Neural progenitor cell (in vitro differentiated cells): ENCODE results near the gene FOXN3. TPM values are rescaled to one million over a fixed set of nuclear protein-coding genes. Genes with fewer than 3 reads are reported as not detected.

Experiments used
- DNase-seq: peaks from one replicate; pipeline ENCODE4 v3.0.0-alpha.2; 2016; ENCODE audit warnings: low spot score
- H2AFZ ChIP-seq: fragments of 200-600 bp; sonication (generic); replicated peaks from 2 replicates; pipeline ENCODE4 v1.6.1; 2016; ENCODE audit warnings: antibody characterized with exemption
- H3F3A ChIP-seq: fragments of 200-600 bp; sonication (generic); 2 replicates; pipeline ENCODE4 v1.6.1; 2016; ENCODE audit warnings: antibody characterized with exemption, low read depth
- H3K27ac ChIP-seq: fragments of 200-600 bp; sonication (generic); 2 replicates; pipeline ENCODE4 v1.5.1; 2016; ENCODE audit warnings: mild to moderate bottlenecking
- H3K27me3 ChIP-seq: fragments of 200-600 bp; sonication (generic); 2 replicates; pipeline ENCODE4 v1.6.1; 2016; ENCODE audit warnings: mild to moderate bottlenecking, moderate library complexity
- H3K36me3 ChIP-seq: fragments of 200-600 bp; sonication (generic); 2 replicates; pipeline ENCODE4 v1.5.1; 2016
- H3K4me1 ChIP-seq: fragments of 200-600 bp; sonication (generic); 2 replicates; pipeline ENCODE4 v1.6.1; 2016; ENCODE audit warnings: mixed run types
- H3K4me2 ChIP-seq: fragments of 200-600 bp; sonication (generic); 2 replicates; pipeline ENCODE4 v1.6.1; 2016
- H3K4me3 ChIP-seq: fragments of 200-600 bp; sonication (generic); 2 replicates; pipeline ENCODE4 v1.5.1; 2016
- H3K79me2 ChIP-seq: fragments of 200-600 bp; sonication (generic); 2 replicates; pipeline ENCODE4 v1.6.1; 2016; ENCODE audit warnings: low read depth
- H3K9ac ChIP-seq: fragments of 200-600 bp; sonication (generic); 2 replicates; pipeline ENCODE4 v1.6.1; 2016
- H3K9me3 ChIP-seq: fragments of 200-600 bp; sonication (generic); 2 replicates; pipeline ENCODE4 v1.5.1; 2016; ENCODE audit warnings: low read depth
- H4K20me1 ChIP-seq: fragments of 200-600 bp; sonication (generic); 2 replicates; pipeline ENCODE4 v1.6.1; 2016; ENCODE audit warnings: low read depth
- H3K27ac Mint-ChIP-seq: 3 replicates; pipeline ENCODE4 v1.8.0; 2021; ENCODE audit warnings: mixed read lengths
- H3K27me3 Mint-ChIP-seq: 2 replicates; pipeline ENCODE4 v1.8.0; 2022; ENCODE audit warnings: low read depth, mild to moderate bottlenecking, inconsistent platforms, moderate library complexity, mixed read lengths; ENCODE audit not compliant: insufficient read depth
- H3K36me3 Mint-ChIP-seq: 3 replicates; pipeline ENCODE4 v1.8.0; 2021; ENCODE audit warnings: mixed read lengths
- H3K4me1 Mint-ChIP-seq: 3 replicates; pipeline ENCODE4 v1.8.0; 2021; ENCODE audit warnings: mixed read lengths
- H3K4me3 Mint-ChIP-seq: 3 replicates; pipeline ENCODE4 v1.8.0; 2021; ENCODE audit warnings: mild to moderate bottlenecking, moderate library complexity, mixed read lengths
- H3K9me3 Mint-ChIP-seq: 3 replicates; pipeline ENCODE4 v1.8.0; 2020; ENCODE audit warnings: mixed read lengths
- EZH2 ChIP-seq: fragments of 200-600 bp; sonication (generic); IDR thresholded peaks from 2 replicates; pipeline ENCODE4 v1.6.1; 2017; ENCODE audit warnings: antibody characterized with exemption, mild to moderate bottlenecking, moderate library complexity
- EZH2phosphoT487 ChIP-seq: fragments of 200-600 bp; sonication (generic); IDR thresholded peaks from 2 replicates; pipeline ENCODE4 v1.6.1; 2017; ENCODE audit warnings: antibody characterized with exemption
- total RNA-seq: library from RNA; depleted of rRNA; stranded (reverse); fragments of >200 nt; gene quantifications from 2 replicates; pipeline ENCODE4 v1.2.3, GENCODE V29; 2015; ENCODE audit warnings: low replicate concordance
- TF ChIP-seq, protein P1 (sequence below): fragments of 200-600 bp; sonication (generic); IDR thresholded peaks from 2 replicates; pipeline ENCODE4 v1.5.1; 2017; ENCODE audit warnings: antibody characterized with exemption, mild to moderate bottlenecking

Gene FOXN3
- total RNA-seq, 1 donor from 2014 or later = 39.5 TPM

DNA sequence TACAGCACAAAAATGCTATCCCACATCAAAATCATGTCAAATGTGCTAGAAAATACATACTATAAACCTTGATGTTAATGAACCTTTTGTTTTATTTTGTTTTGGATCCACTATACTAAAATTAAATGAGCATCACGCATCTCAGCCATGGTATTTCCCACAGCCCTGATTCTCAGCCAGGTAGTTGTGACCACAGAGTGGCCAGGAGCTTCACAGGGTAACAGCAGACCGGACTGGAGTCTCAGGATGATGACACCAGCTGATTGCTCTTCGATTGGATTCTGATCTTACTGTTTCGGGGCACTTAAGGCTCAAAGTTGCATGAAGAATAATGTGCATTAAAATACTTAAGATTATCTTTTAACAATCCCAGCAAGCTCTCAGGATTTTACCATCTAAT lies 134.8 kb downstream of the FOXN3 start:
- Histone ChIP-seq H3K4me2 (no peak overlapping the region), H3K27ac (no peak overlapping the region), H3F3A (no peaks in the 10 kb centered on the region), H3K36me3 (no peaks in the 10 kb centered on the region), H3K27me3 (no peaks in the 10 kb centered on the region), H3K9ac (no peak overlapping the region), H3K79me2 (peaks cover 40% of the 10 kb centered on the region), H3K4me1 (peaks cover 13% of the 10 kb centered on the region), H3K9me3 (no peaks in the 10 kb centered on the region), H3K4me3 (no peak overlapping the region), H4K20me1 (peaks cover 24% of the 10 kb centered on the region), H2AFZ (no peak overlapping the region)
- Mint-ChIP-seq H3K4me3 (no peak overlapping the region), H3K27ac (no peak overlapping the region), H3K27me3 (no peaks in the 10 kb centered on the region), H3K9me3 (no peaks in the 10 kb centered on the region), H3K36me3 (peaks cover 19% of the 10 kb centered on the region), H3K4me1 (peaks cover 21% of the 10 kb centered on the region)
- TF ChIP-seq, protein P1, sequence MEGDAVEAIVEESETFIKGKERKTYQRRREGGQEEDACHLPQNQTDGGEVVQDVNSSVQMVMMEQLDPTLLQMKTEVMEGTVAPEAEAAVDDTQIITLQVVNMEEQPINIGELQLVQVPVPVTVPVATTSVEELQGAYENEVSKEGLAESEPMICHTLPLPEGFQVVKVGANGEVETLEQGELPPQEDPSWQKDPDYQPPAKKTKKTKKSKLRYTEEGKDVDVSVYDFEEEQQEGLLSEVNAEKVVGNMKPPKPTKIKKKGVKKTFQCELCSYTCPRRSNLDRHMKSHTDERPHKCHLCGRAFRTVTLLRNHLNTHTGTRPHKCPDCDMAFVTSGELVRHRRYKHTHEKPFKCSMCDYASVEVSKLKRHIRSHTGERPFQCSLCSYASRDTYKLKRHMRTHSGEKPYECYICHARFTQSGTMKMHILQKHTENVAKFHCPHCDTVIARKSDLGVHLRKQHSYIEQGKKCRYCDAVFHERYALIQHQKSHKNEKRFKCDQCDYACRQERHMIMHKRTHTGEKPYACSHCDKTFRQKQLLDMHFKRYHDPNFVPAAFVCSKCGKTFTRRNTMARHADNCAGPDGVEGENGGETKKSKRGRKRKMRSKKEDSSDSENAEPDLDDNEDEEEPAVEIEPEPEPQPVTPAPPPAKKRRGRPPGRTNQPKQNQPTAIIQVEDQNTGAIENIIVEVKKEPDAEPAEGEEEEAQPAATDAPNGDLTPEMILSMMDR = no peak
- TF ChIP-seq EZH2phosphoT487 (no peak), EZH2 (no peak)
- DNase-seq = no peak

DNA sequence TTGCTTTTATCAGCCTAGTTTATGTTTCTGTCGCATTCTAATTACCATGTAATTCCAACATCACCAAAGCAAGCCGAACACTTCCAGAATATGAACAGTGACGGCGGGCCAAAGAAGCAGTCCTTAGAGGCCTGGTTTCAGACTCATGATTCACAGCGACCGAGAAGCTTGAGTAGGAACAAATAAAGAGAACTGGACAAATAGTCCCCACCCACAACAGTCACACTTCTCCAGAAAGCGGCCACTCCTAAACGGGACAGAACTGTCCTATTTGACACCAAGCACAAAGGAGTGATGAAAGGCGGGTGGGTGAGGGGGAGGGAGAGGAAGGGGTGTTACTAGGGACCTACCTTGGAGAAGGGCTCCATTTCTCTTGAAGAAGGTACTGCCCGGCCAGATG lies 136.4 kb downstream of the FOXN3 start:
- H3K27ac ChIP-seq = no peak overlapping the region
- no peak overlapping the region for H3K4me2 ChIP-seq
- H3F3A ChIP-seq = no peaks in the 10 kb centered on the region
- H2AFZ ChIP-seq = no peak overlapping the region
- H3K4me1 ChIP-seq = peaks cover 10% of the 10 kb centered on the region
- TF ChIP-seq, protein P1 = no peak
- Mint-ChIP-seq H3K9me3 (no peaks in the 10 kb centered on the region), H3K4me3 (no peak overlapping the region), H3K27ac (no peak overlapping the region), H3K36me3 (peaks cover 16% of the 10 kb centered on the region), H3K27me3 (peaks cover 3% of the 10 kb centered on the region), H3K4me1 (peaks cover 26% of the 10 kb centered on the region)
- H3K9ac ChIP-seq = no peak overlapping the region
- peaks cover 15% of the 10 kb centered on the region for H4K20me1 ChIP-seq
- no peaks in the 10 kb centered on the region for H3K9me3 ChIP-seq
- H3K27me3 ChIP-seq = no peaks in the 10 kb centered on the region
- DNase-seq = no peak
- no peaks in the 10 kb centered on the region for H3K36me3 ChIP-seq
- no peak overlapping the region for H3K4me3 ChIP-seq
- H3K79me2 ChIP-seq = peaks cover 38% of the 10 kb centered on the region

DNA sequence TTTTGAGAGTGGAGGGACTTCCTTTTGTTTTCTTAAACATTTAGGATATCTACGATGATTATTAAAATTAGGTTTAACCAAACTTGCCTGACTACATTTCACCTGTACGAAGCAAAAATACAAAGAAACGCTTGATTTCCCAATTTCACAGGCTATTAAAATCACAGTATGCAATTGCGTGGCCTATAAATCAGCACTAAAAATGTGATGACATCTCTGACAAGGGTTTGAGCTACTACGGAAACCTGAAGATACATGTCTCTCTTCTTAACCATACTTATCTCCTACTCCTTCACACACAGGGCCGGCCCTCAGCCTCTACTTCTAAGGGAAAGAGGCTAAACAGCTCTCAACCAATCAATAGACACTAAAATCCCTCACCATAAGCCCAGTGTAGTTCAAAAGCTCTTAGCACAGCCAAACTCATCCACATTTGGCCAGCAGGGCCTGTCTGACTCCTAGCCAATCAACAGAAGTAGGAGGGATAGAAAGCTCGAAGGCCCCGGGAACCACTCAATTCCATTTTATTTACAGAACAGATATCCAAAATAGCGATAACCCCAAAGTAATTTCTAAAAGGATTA lies 137.3 kb downstream of the FOXN3 start:
- Histone ChIP-seq H3K27me3 (no peaks in the 10 kb centered on the region), H3K27ac (no peak overlapping the region), H3K4me3 (no peak overlapping the region), H4K20me1 (peaks cover 15% of the 10 kb centered on the region), H3K4me1 (peaks cover 10% of the 10 kb centered on the region), H3F3A (no peaks in the 10 kb centered on the region), H2AFZ (no peak overlapping the region), H3K4me2 (no peak overlapping the region), H3K9ac (no peak overlapping the region), H3K79me2 (peaks cover 44% of the 10 kb centered on the region), H3K36me3 (no peaks in the 10 kb centered on the region), H3K9me3 (no peaks in the 10 kb centered on the region)
- Mint-ChIP-seq H3K27ac (peak overlapping the region; percentile 70), H3K27me3 (peaks cover 3% of the 10 kb centered on the region), H3K4me3 (no peak overlapping the region), H3K36me3 (peaks cover 14% of the 10 kb centered on the region), H3K9me3 (no peaks in the 10 kb centered on the region), H3K4me1 (peaks cover 29% of the 10 kb centered on the region)
- DNase-seq = no peak
- TF ChIP-seq EZH2phosphoT487 = no peak
- TF ChIP-seq EZH2 = no peak
- TF ChIP-seq, protein P1 = no peak
